Skin epidermis (tissue), 12 donors: ENCODE results near the gene CD44.

Experiments used
- H3K27ac ChIP-seq, 21 experiments: fragments of 200-600 bp; sonication (generic) in 11 of 21; one replicate each; pipeline ENCODE4 v1.5.0; 2020; ENCODE audit warnings: mild to moderate bottlenecking in 3 of 21, inconsistent platforms in 2 of 21, moderate library complexity in 2 of 21
- H3K4me3 ChIP-seq, 7 experiments: fragments of 200-600 bp; sonication (generic) in 2 of 7; one replicate each; pipeline ENCODE4 v1.5.0; 2020; ENCODE audit warnings: inconsistent platforms in 2 of 7, mild to moderate bottlenecking in 2 of 7, moderate library complexity in 1 of 7

Gene CD44

GRCh38 chr11:35111161-35112055, 27.6 kb upstream of the CD44 start:
- Histone ChIP-seq H3K4me3 (no peak overlapping the region), H3K27ac (peak overlapping the region in 20 of 21 experiments; percentile 4 to 80 (median 68))

- Histone ChIP-seq H3K4me3 (no peak overlapping the region), H3K27ac (peak overlapping the region in 18 of 21 experiments; percentile 1 to 80 (median 68))
These were observed 26.7 kb upstream of the CD44 start for GRCh38 chr11:35112056-35112845.

GRCh38 chr11:35112846-35113105, 26.2 kb upstream of the CD44 start:
- no peak overlapping the region for H3K4me3 ChIP-seq

GRCh38 chr11:35114906-35115687, 23.9 kb upstream of the CD44 start:
- H3K4me3 ChIP-seq = no peak overlapping the region
- peak overlapping the region in 13 of 21 experiments; percentile 1 to 75 (median 54) for H3K27ac ChIP-seq

More at GRCh38 chr11:35112846-35113105, 26.2 kb upstream of the CD44 start:
- peak overlapping the region in 13 of 21 experiments; percentile 5 to 80 (median 68) for H3K27ac ChIP-seq

GRCh38 chr11:35115688-35116030, 23.3 kb upstream of the CD44 start:
- Histone ChIP-seq H3K27ac (peak overlapping the region in 14 of 21 experiments; percentile 1 to 75 (median 50)), H3K4me3 (no peak overlapping the region)

- H3K27ac ChIP-seq = peak overlapping the region in 14 of 21 experiments; percentile 2 to 75 (median 38)
- H3K4me3 ChIP-seq = no peak overlapping the region
These were observed 22.7 kb upstream of the CD44 start for GRCh38 chr11:35116245-35116644.

GRCh38 chr11:35116762-35117640, 22.0 kb upstream of the CD44 start:
- Histone ChIP-seq H3K27ac (peak overlapping the region in 13 of 21 experiments; percentile 2 to 75 (median 37)), H3K4me3 (no peak overlapping the region)

- Histone ChIP-seq H3K4me3 (no peak overlapping the region), H3K27ac (no peak overlapping the region)
These were observed 20.1 kb upstream of the CD44 start for GRCh38 chr11:35118906-35119305.

GRCh38 chr11:35121326-35121865, 17.6 kb upstream of the CD44 start:
- no peak overlapping the region for H3K4me3 ChIP-seq
- H3K27ac ChIP-seq = peak overlapping the region in 2 of 21 experiments; percentile 7 to 62

- H3K4me3 ChIP-seq = no peak overlapping the region
- H3K27ac ChIP-seq = peak overlapping the region in 3 of 21 experiments; percentile 4 to 62 (median 37)
These were observed 16.7 kb upstream of the CD44 start for GRCh38 chr11:35122308-35122707.

- Histone ChIP-seq H3K27ac (peak overlapping the region in 3 of 21 experiments; percentile 22 to 56 (median 34)), H3K4me3 (no peak overlapping the region)
These were observed 12.7 kb upstream of the CD44 start for GRCh38 chr11:35126000-35126878.

GRCh38 chr11:35126879-35127581, 11.9 kb upstream of the CD44 start:
- Histone ChIP-seq H3K4me3 (no peak overlapping the region), H3K27ac (peak overlapping the region in 1 of 21 experiments; percentile 56)

GRCh38 chr11:35127619-35128018, 11.4 kb upstream of the CD44 start:
- Histone ChIP-seq H3K27ac (no peak overlapping the region), H3K4me3 (no peak overlapping the region)

- Histone ChIP-seq H3K4me3 (no peak overlapping the region), H3K27ac (no peak overlapping the region)
These were observed 7.9 kb upstream of the CD44 start for GRCh38 chr11:35131094-35131493.

- Histone ChIP-seq H3K4me3 (no peak overlapping the region), H3K27ac (no peak overlapping the region)
These were observed 7.1 kb upstream of the CD44 start for GRCh38 chr11:35131886-35132285.

GRCh38 chr11:35133656-35134055, 5.3 kb upstream of the CD44 start:
- Histone ChIP-seq H3K27ac (no peak overlapping the region), H3K4me3 (no peak overlapping the region)
